OCI-LY3 (cell line): Measurements from ENCODE around the gene ANO10.

Experiments
- EZH2phosphoT487 ChIP-seq: fragments of 200-600 bp; shearing (Covaris generic); IDR thresholded peaks from 2 replicates; pipeline ENCODE4 v1.6.1; 2018; ENCODE audit warnings: antibody characterized with exemption, mixed run types, low read depth
- TF ChIP-seq, protein P1 (sequence below): fragments of 200-600, 300-600 bp; sonication (generic); IDR thresholded peaks from 2 replicates; pipeline ENCODE4 v1.5.1; 2014; ENCODE audit warnings: antibody characterized with exemption, low read length, low read depth

GRCh38 chr3:43362183-43362582, 259.6 kb downstream of the ANO10 start:
- TF ChIP-seq, protein P1, sequence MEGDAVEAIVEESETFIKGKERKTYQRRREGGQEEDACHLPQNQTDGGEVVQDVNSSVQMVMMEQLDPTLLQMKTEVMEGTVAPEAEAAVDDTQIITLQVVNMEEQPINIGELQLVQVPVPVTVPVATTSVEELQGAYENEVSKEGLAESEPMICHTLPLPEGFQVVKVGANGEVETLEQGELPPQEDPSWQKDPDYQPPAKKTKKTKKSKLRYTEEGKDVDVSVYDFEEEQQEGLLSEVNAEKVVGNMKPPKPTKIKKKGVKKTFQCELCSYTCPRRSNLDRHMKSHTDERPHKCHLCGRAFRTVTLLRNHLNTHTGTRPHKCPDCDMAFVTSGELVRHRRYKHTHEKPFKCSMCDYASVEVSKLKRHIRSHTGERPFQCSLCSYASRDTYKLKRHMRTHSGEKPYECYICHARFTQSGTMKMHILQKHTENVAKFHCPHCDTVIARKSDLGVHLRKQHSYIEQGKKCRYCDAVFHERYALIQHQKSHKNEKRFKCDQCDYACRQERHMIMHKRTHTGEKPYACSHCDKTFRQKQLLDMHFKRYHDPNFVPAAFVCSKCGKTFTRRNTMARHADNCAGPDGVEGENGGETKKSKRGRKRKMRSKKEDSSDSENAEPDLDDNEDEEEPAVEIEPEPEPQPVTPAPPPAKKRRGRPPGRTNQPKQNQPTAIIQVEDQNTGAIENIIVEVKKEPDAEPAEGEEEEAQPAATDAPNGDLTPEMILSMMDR = no peak
- no peak for TF ChIP-seq EZH2phosphoT487
